GM19468 (cell line): Measurements from ENCODE around the gene SETX.

Source experiments
- ATAC-seq: cut with Tn5 transposase; IDR thresholded peaks from one replicate; pipeline ENCODE4 v1.9.1; 2021; ENCODE audit warnings: mild to moderate bottlenecking, moderate library complexity, moderate number of reproducible peaks; ENCODE audit not compliant: unreplicated experiment; ENCODE audit errors: extremely low read depth

The SETX gene

GRCh38 chr9:132241840-132242620, 112.8 kb downstream of the SETX start:
- ATAC-seq, result no peak

- no peak for ATAC-seq
Measured at GRCh38 chr9:132241483-132241839, 113.3 kb downstream of the SETX start.

- peak; percentile 22 for ATAC-seq
Measured at GRCh38 chr9:132240841-132241482, 113.8 kb downstream of the SETX start.

- ATAC-seq, result no peak
Measured at GRCh38 chr9:132239999-132240840, 114.6 kb downstream of the SETX start.

- no peak for ATAC-seq
Measured at GRCh38 chr9:132239518-132239917, 115.3 kb downstream of the SETX start.

- ATAC-seq, result no peak
Measured at GRCh38 chr9:132238992-132239391, 115.8 kb downstream of the SETX start.

- ATAC-seq, result no peak
Measured at GRCh38 chr9:132238026-132238972, 116.5 kb downstream of the SETX start.

- no peak for ATAC-seq
Measured at GRCh38 chr9:132237481-132237880, 117.3 kb downstream of the SETX start.

- no peak for ATAC-seq
Measured at GRCh38 chr9:132236662-132237311, 118.0 kb downstream of the SETX start.

- no peak for ATAC-seq
Measured at GRCh38 chr9:132235894-132236661, 118.7 kb downstream of the SETX start.

GRCh38 chr9:132235125-132235524, 119.7 kb downstream of the SETX start:
- ATAC-seq, result no peak

GRCh38 chr9:132234535-132234934, 120.3 kb downstream of the SETX start:
- no peak for ATAC-seq

- no peak for ATAC-seq
Measured at GRCh38 chr9:132233138-132233537, 121.6 kb downstream of the SETX start.

GRCh38 chr9:132232522-132232921, 122.3 kb downstream of the SETX start:
- ATAC-seq, result no peak

- no peak for ATAC-seq
Measured at GRCh38 chr9:132231019-132231701, 123.6 kb downstream of the SETX start.

- no peak for ATAC-seq
Measured at GRCh38 chr9:132230605-132231004, 124.2 kb downstream of the SETX start.

- no peak for ATAC-seq
Measured at GRCh38 chr9:132228062-132228461, 126.7 kb downstream of the SETX start.
